Measurements from ENCODE around the gene CELF5.

DNA sequence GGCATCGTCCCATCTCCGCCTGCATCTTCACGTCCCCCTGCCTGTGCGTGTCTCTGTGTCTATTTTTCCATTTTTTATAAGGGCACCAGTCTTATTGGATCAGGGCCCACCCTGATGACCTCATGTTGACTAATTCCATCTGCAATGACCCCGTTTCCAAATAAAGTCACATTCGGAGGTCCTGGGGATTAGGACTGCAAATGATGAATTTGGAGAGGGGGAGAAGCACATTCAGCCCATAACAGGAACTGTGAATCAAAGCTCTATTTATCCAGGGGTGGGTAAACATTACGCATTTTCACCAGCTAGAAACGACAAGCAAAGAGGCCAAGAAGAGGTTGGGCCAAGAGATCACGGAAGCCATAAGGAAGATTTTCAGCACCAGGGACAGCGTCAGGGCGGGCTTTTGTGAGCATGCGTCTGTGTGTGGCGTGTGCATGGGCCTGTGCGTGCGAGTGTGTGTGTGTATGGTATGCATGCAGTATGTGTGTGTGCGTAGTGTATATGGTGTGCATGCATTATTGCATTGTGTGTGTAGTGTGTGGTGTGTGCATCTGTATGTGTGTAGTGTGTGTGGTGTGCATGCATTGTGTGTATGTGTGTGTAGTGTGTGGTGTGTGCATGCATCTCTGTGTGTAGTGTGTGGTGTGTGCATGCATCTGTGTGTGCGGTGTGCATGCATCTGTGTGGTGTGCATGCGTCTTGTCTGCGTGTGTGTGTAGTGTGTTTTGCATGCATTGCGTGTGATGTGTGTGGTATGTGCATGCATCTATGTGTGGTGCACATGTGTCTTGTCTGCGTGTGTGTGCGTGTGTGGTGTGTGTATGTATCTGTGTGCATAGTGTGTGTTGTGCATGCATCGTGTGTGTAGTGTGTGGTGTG, 19.6 kb downstream of the CELF5 start:
- TF ChIP-seq, protein P1, sequence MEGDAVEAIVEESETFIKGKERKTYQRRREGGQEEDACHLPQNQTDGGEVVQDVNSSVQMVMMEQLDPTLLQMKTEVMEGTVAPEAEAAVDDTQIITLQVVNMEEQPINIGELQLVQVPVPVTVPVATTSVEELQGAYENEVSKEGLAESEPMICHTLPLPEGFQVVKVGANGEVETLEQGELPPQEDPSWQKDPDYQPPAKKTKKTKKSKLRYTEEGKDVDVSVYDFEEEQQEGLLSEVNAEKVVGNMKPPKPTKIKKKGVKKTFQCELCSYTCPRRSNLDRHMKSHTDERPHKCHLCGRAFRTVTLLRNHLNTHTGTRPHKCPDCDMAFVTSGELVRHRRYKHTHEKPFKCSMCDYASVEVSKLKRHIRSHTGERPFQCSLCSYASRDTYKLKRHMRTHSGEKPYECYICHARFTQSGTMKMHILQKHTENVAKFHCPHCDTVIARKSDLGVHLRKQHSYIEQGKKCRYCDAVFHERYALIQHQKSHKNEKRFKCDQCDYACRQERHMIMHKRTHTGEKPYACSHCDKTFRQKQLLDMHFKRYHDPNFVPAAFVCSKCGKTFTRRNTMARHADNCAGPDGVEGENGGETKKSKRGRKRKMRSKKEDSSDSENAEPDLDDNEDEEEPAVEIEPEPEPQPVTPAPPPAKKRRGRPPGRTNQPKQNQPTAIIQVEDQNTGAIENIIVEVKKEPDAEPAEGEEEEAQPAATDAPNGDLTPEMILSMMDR (IDR thresholded peaks at IDR 0.05) = no peak
- TF ChIP-seq POLR2A (IDR thresholded peaks at IDR 0.05) = no peak
